Keratinocyte (primary cell): ENCODE results near the gene FEN1.
A peak's percentile ranks its signal among the peaks of the same experiment; 100 is the strongest.

ENCODE experiments used
- CTCF ChIP-seq, 3 experiments: IDR thresholded peaks in 1 of 3; conservative IDR thresholded peaks in 1 of 3; optimal IDR thresholded peaks in 1 of 3; 2 replicates in 2 of 3; 3 replicates in 1 of 3; pipeline versions ENCODE3 to v1.5.1; 2011; ENCODE audit warnings: low read length in 3 of 3, mild to moderate bottlenecking in 3 of 3, moderate library complexity in 2 of 3, control low read depth in 1 of 3, inconsistent platforms in 1 of 3; ENCODE audit not compliant: insufficient read depth in 2 of 3; ENCODE audit errors: extremely low read depth in 1 of 3
- EZH2 ChIP-seq: IDR thresholded peaks from one replicate; pipeline ENCODE4 v1.6.1; 2012; ENCODE audit warnings: inconsistent platforms, mild to moderate bottlenecking, low read length, moderate library complexity

- TF ChIP-seq CTCF (optimal IDR thresholded peaks at IDR 0.05 in 1 of 3, IDR thresholded peaks at IDR 0.05 in 1 of 3, conservative IDR thresholded peaks at IDR 0.05 in 1 of 3; ENCODE audit: extremely low read depth in 1 of 3, insufficient read depth in 2 of 3, low read length in 3 of 3) (peak in 1 of 3 experiments; percentile 9), EZH2 (no peak)
Measured at GRCh38 chr11:61747967-61748285, 44.8 kb upstream of the FEN1 start.
